ENCODE data around the gene ENTPD8.

Gene ENTPD8

GRCh38 chr9:137447722-137448601 is 6.8 kb upstream of the ENTPD8 start:
- no peak for DNase-seq (ENCODE audit: low read depth in 2 of 2)

GRCh38 chr9:137446851-137447471 is 5.8 kb upstream of the ENTPD8 start:
- DNase-seq (ENCODE audit: low read depth in 2 of 2): peak; percentile 19 to 26

- DNase-seq (ENCODE audit: low read depth in 2 of 2): no peak
Observed at GRCh38 chr9:137445930-137446431, 4.8 kb upstream of the ENTPD8 start.

GRCh38 chr9:137445275-137445807 is 4.2 kb upstream of the ENTPD8 start:
- peak; percentile 39 to 43 for DNase-seq (ENCODE audit: low read depth in 2 of 2)

- DNase-seq (ENCODE audit: low read depth in 2 of 2): no peak
Observed at GRCh38 chr9:137444106-137444790, 3.1 kb upstream of the ENTPD8 start.

- DNase-seq (ENCODE audit: low read depth in 2 of 2): no peak
Observed at GRCh38 chr9:137441935-137442321, 771 bp upstream of the ENTPD8 start.

GRCh38 chr9:137439158-137439714 is 1.9 kb downstream of the ENTPD8 start:
- DNase-seq (ENCODE audit: low read depth in 2 of 2): no peak

- DNase-seq (ENCODE audit: low read depth in 2 of 2): no peak
Observed at GRCh38 chr9:137438591-137439157, 2.5 kb downstream of the ENTPD8 start.

GRCh38 chr9:137437691-137438590 is 3.2 kb downstream of the ENTPD8 start:
- DNase-seq (ENCODE audit: low read depth in 2 of 2): no peak

- no peak for DNase-seq (ENCODE audit: low read depth in 2 of 2)
Observed at GRCh38 chr9:137436761-137437600, 4.2 kb downstream of the ENTPD8 start.

GRCh38 chr9:137435980-137436760 is 5.0 kb downstream of the ENTPD8 start:
- no peak for DNase-seq (ENCODE audit: low read depth in 2 of 2)

GRCh38 chr9:137435381-137435891 is 5.7 kb downstream of the ENTPD8 start:
- no peak for DNase-seq (ENCODE audit: low read depth in 2 of 2)

- DNase-seq (ENCODE audit: low read depth in 2 of 2): no peak
Observed at GRCh38 chr9:137434498-137435380, 6.4 kb downstream of the ENTPD8 start.

- no peak for DNase-seq (ENCODE audit: low read depth in 2 of 2)
Observed at GRCh38 chr9:137433916-137434431, 7.2 kb downstream of the ENTPD8 start.

GRCh38 chr9:137433349-137433915 is 7.7 kb downstream of the ENTPD8 start:
- no peak for DNase-seq (ENCODE audit: low read depth in 2 of 2)

- no peak for DNase-seq (ENCODE audit: low read depth in 2 of 2)
Observed at GRCh38 chr9:137432687-137433348, 8.3 kb downstream of the ENTPD8 start.

All from fibroblast of skin of left quadriceps (primary cell).